Ishikawa (cell line): ENCODE data around the gene UNC119.

Experiments used
- CEBPB ChIP-seq: IDR thresholded peaks from 2 replicates; pipeline ENCODE4 v1.6.1; 2012
- CREB1 ChIP-seq: IDR thresholded peaks from 2 replicates; pipeline ENCODE4 v1.6.1; 2012; ENCODE audit warnings: low read depth
- EGR1 ChIP-seq: IDR thresholded peaks from 2 replicates; pipeline ENCODE4 v1.6.1; 2012
- EP300 ChIP-seq: IDR thresholded peaks from 2 replicates; pipeline ENCODE4 v1.6.1; 2012; ENCODE audit warnings: borderline replicate concordance
- FOXM1 ChIP-seq: IDR thresholded peaks from 2 replicates; pipeline ENCODE4 v1.6.1; 2012; ENCODE audit warnings: low read depth, borderline replicate concordance
- MAX ChIP-seq: IDR thresholded peaks from 2 replicates; pipeline ENCODE4 v1.6.1; 2012
- NFIC ChIP-seq: IDR thresholded peaks from 2 replicates; pipeline ENCODE4 v1.6.1; 2012
- RAD21 ChIP-seq: IDR thresholded peaks from 2 replicates; pipeline ENCODE4 v1.6.1; 2012; ENCODE audit warnings: low read depth
- REST ChIP-seq: IDR thresholded peaks from 2 replicates; pipeline ENCODE4 v1.6.1; 2012; ENCODE audit warnings: low read depth, mild to moderate bottlenecking
- TAF1 ChIP-seq: IDR thresholded peaks from 2 replicates; pipeline ENCODE4 v1.6.1; 2012; ENCODE audit warnings: low read depth, mild to moderate bottlenecking
- TCF12 ChIP-seq: IDR thresholded peaks from 2 replicates; pipeline ENCODE4 v1.6.1; 2012; ENCODE audit warnings: low read depth
- TEAD4 ChIP-seq: IDR thresholded peaks from 2 replicates; pipeline ENCODE4 v1.6.1; 2012
- USF1 ChIP-seq: IDR thresholded peaks from 2 replicates; pipeline ENCODE4 v1.6.1; 2012
- YY1 ChIP-seq: IDR thresholded peaks from 2 replicates; pipeline ENCODE4 v1.6.1; 2012; ENCODE audit warnings: low read depth
- ZBTB7A ChIP-seq: IDR thresholded peaks from 2 replicates; pipeline ENCODE4 v1.6.1; 2012; ENCODE audit warnings: low read depth

The UNC119 gene

GRCh38 chr17:28573966-28574480 is 21.6 kb upstream of the UNC119 start:
- no peak for TF ChIP-seq EGR1
- no peak for TF ChIP-seq EP300
- TF ChIP-seq TCF12: no peak
- no peak for TF ChIP-seq CREB1
- TF ChIP-seq YY1: no peak
- no peak for TF ChIP-seq TEAD4
- TF ChIP-seq TAF1: no peak
- no peak for TF ChIP-seq NFIC
- no peak for TF ChIP-seq CEBPB
- no peak for TF ChIP-seq RAD21
- TF ChIP-seq USF1: no peak
- TF ChIP-seq MAX: no peak
- TF ChIP-seq ZBTB7A: no peak
- no peak for TF ChIP-seq FOXM1
- TF ChIP-seq REST: no peak

- TF ChIP-seq EP300: no peak
- no peak for TF ChIP-seq MAX
- TF ChIP-seq EGR1: no peak
Observed at GRCh38 chr17:28573521-28573920, 21.1 kb upstream of the UNC119 start.

GRCh38 chr17:28573040-28573380 is 20.6 kb upstream of the UNC119 start:
- TF ChIP-seq EP300: no peak
- no peak for TF ChIP-seq TCF12
- TF ChIP-seq RAD21: no peak
- TF ChIP-seq MAX: no peak
- no peak for TF ChIP-seq TEAD4
- TF ChIP-seq NFIC: no peak
- no peak for TF ChIP-seq YY1
- no peak for TF ChIP-seq EGR1
- no peak for TF ChIP-seq TAF1
- TF ChIP-seq CREB1: no peak
- TF ChIP-seq FOXM1: no peak
- no peak for TF ChIP-seq CEBPB

GRCh38 chr17:28572259-28573039 is 20.0 kb upstream of the UNC119 start:
- TF ChIP-seq CEBPB: no peak
- no peak for TF ChIP-seq RAD21
- TF ChIP-seq TAF1: no peak
- no peak for TF ChIP-seq NFIC
- no peak for TF ChIP-seq FOXM1
- no peak for TF ChIP-seq YY1
- no peak for TF ChIP-seq ZBTB7A
- TF ChIP-seq TEAD4: no peak

GRCh38 chr17:28571361-28572122 is 19.1 kb upstream of the UNC119 start, which contains the start of gene PIGS:
PIGS (minus strand) TSS chr17:28571524; CDS start chr17:28571496, 28 bp downstream.
- TF ChIP-seq NFIC: no peak
- TF ChIP-seq REST: no peak
- TF ChIP-seq YY1: peak; percentile 90
- peak; percentile 91 for TF ChIP-seq TAF1
- peak; percentile 81; the same call in 1 of the 2 replicates for TF ChIP-seq ZBTB7A

- TF ChIP-seq TCF12 (no peak), MAX (peak; percentile 31; the same call in 1 of the 2 replicates), ZBTB7A (peak; percentile 23; the same call in 1 of the 2 replicates)
Observed at GRCh38 chr17:28570716-28571360, 18.4 kb upstream of the UNC119 start.
